Measurements from ENCODE around the gene SEMA3A.

Gene SEMA3A

GRCh38 chr7:83921941-83922607, 272.5 kb downstream of the SEMA3A start:
- no peak for DNase-seq
- Histone ChIP-seq H3K27me3 (no peaks in the 10 kb centered on the region), H3K36me3 (no peaks in the 10 kb centered on the region), H3K4me3 (no peak overlapping the region), H3K4me1 (no peaks in the 10 kb centered on the region), H3K27ac (no peak overlapping the region), H3K9me3 (no peaks in the 10 kb centered on the region)
- intact Hi-C loops (cut with DNase I; ENCODE audit: low total_unique reads): no loop called here
- TF ChIP-seq CTCF (IDR thresholded peaks at IDR 0.05): no peak

- DNase-seq: no peak
- TF ChIP-seq CTCF (IDR thresholded peaks at IDR 0.05): no peak
- no peak overlapping the region for H3K4me3 ChIP-seq
- H3K36me3 ChIP-seq: no peaks in the 10 kb centered on the region
- H3K27me3 ChIP-seq: no peaks in the 10 kb centered on the region
- no peak overlapping the region for H3K27ac ChIP-seq
- no peaks in the 10 kb centered on the region for H3K4me1 ChIP-seq
- H3K9me3 ChIP-seq: no peaks in the 10 kb centered on the region
- intact Hi-C loops (cut with DNase I; ENCODE audit: low total_unique reads): no loop called here
Measured at GRCh38 chr7:83921271-83921940, 273.2 kb downstream of the SEMA3A start.

GRCh38 chr7:83918142-83918541, 276.4 kb downstream of the SEMA3A start:
- H3K4me1 ChIP-seq: no peaks in the 10 kb centered on the region
- no peak overlapping the region for H3K4me3 ChIP-seq
- DNase-seq: no peak
- no peaks in the 10 kb centered on the region for H3K27me3 ChIP-seq
- TF ChIP-seq CTCF (IDR thresholded peaks at IDR 0.05): no peak
- H3K27ac ChIP-seq: no peak overlapping the region
- no peaks in the 10 kb centered on the region for H3K9me3 ChIP-seq
- H3K36me3 ChIP-seq: no peaks in the 10 kb centered on the region
- intact Hi-C loops (cut with DNase I; ENCODE audit: low total_unique reads): no loop called here

GRCh38 chr7:83913174-83913573, 281.4 kb downstream of the SEMA3A start:
- no peak overlapping the region for H3K4me3 ChIP-seq
- no peak for TF ChIP-seq CTCF (IDR thresholded peaks at IDR 0.05)
- DNase-seq: no peak
- H3K9me3 ChIP-seq: no peaks in the 10 kb centered on the region
- no peaks in the 10 kb centered on the region for H3K36me3 ChIP-seq
- H3K27me3 ChIP-seq: no peaks in the 10 kb centered on the region
- intact Hi-C loops (cut with DNase I; ENCODE audit: low total_unique reads): no loop called here
- H3K27ac ChIP-seq: no peak overlapping the region
- no peaks in the 10 kb centered on the region for H3K4me1 ChIP-seq

GRCh38 chr7:83908526-83908925, 286.1 kb downstream of the SEMA3A start:
- Histone ChIP-seq H3K27me3 (no peaks in the 10 kb centered on the region), H3K27ac (no peak overlapping the region), H3K36me3 (no peaks in the 10 kb centered on the region), H3K9me3 (no peaks in the 10 kb centered on the region), H3K4me1 (no peaks in the 10 kb centered on the region), H3K4me3 (no peak overlapping the region)
- no peak for DNase-seq
- intact Hi-C loops (cut with DNase I; ENCODE audit: low total_unique reads): no loop called here
- TF ChIP-seq CTCF (IDR thresholded peaks at IDR 0.05): no peak
